GM12875 (cell line): Measurements from ENCODE around the gene GRK5.
"Not testable (repeated sequence)": the region's sequence is repeated elsewhere in the genome, so short reads cannot be mapped to it uniquely, and the experiment has no call there.

Experiments used
- H3K4me3 ChIP-seq: one replicate; pipeline ENCODE4 v1.5.1; 2011; ENCODE audit warnings: low read depth, low read length, control low read depth
- CTCF ChIP-seq: IDR thresholded peaks from 2 replicates; pipeline ENCODE4 v1.5.1; 2011; ENCODE audit warnings: low read depth, mild to moderate bottlenecking, control low read depth, inconsistent platforms, low read length, moderate library complexity, borderline replicate concordance; ENCODE audit not compliant: insufficient read depth

Gene GRK5

GRCh38 chr10:119222537-119222936 is 15.2 kb downstream of the GRK5 start:
- TF ChIP-seq CTCF, result no peak
- H3K4me3 ChIP-seq, result no peak overlapping the region

GRCh38 chr10:119222966-119223386 is 15.6 kb downstream of the GRK5 start:
- no peak overlapping the region for H3K4me3 ChIP-seq
- no peak for TF ChIP-seq CTCF

DNA sequence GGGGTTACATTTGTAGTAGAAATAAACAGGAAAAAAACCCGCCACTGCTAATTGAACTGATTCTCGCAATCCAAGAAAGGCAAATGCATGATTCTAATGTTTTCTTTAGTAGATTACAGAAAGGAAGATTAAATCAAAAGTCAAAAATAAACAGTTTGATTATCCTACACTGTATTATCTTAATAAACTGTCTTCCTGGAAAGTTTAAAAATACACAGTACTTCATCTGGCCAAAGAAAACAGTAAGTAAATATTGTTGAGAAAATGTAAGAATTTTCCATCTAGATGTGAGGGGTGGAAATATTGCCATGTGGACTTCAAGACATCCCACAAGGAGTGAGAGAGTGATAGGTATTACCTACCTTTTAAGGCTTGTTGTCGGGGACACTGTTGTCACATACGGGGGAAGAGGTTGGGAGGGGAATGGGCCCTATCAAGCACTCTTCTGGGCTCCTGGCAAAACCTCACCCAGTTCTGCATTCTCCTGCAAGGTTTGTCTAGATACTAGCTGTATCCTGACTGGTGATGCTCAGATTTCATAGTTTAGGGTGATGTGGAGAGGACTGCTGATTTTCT is 17.8 kb downstream of the GRK5 start:
- no peak overlapping the region for H3K4me3 ChIP-seq
- no peak for TF ChIP-seq CTCF

DNA sequence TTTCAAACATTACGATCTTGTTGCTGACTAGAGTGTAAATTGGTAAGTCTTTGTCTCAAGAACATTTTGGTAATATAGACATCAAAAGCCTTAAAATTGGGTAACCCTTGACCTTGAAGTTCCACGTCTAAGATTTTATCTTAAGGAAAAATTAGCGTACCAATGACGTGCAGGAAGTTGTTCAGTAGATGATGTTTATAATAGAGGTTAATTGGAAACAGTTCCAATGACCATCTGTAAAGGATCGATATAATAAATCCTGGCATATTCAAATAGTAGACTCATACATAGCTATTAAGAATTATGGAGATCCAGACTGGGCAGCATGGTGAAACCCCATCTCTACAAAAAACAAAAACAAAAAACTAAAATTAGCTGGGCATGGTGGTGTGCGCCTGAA is 20.5 kb downstream of the GRK5 start:
- no peak for TF ChIP-seq CTCF
- H3K4me3 ChIP-seq, result no peak overlapping the region

DNA sequence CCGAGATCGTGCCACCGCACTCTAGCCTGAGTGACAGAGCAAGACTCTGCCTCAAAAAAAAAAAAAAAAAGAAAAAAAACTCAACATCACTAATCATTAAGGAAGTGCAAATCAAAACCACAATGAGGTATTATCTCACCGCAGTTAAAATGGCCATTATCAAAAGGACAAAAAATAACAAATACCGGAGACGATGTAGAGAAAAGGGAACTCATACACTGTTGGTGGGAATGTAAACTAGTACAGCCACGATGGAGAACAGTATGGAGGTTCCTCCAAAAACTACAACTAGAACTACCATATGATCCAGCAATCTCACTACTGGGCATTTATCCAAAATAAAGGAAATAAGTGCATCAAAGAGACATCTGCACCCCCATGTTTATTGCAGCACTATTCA is 24.3 kb downstream of the GRK5 start:
- H3K4me3 ChIP-seq, result no peak overlapping the region
- no peak for TF ChIP-seq CTCF

GRCh38 chr10:119232439-119232838 is 25.1 kb downstream of the GRK5 start:
- not testable (repeated sequence) for H3K4me3 ChIP-seq

DNA sequence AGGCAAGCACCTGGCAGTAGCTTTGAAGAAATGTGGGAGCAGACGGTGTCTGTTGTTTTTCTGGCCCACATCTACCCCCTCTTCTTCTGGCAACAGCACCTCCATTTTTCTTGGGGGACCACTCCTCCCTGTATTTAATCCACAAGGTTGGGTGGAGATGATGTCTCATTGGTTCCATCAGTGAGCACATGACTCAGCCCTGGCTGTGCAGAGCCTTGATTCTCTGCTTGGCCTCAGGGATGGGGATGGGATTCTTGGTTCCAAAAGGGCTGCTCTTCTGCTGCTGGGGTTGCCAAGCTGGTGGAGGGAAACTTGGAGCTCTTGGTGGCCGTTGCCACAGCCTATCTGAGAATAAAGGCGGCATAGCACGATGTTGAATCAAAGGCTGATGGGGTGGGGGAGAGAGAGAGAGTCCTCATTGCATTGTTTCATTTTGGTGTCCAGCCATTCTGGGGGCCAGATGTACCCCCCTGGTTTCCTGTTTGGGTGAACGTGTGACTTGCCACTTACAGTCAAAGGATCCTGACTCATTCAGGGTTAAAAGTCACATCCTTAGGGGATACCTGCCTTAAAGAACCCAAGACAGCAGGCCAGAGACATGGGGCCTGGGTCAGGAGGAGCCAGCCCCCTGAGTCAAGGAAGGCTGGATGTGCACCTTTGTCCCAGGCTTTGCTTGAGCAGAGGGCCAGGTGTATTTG is 25.9 kb downstream of the GRK5 start:
- no peak for TF ChIP-seq CTCF
- no peak overlapping the region for H3K4me3 ChIP-seq
